Activated T-helper 9 cell treated with anti-CD3 and anti-CD28 coated beads, Interleukin-2, amount 50 U/mL, for 16 hours (primary cell): ENCODE measurements around the gene ORAI3.

Experiments used
- DNase-seq: peaks from one replicate; pipeline ENCODE4 v3.0.0-alpha.2; 2020; ENCODE audit warnings: low read depth

ORAI3 gene

GRCh38 chr16:30947859-30948666 lies 805 bp upstream of the ORAI3 start:
- DNase-seq, result no peak

GRCh38 chr16:30949650-30950515 lies 1.0 kb downstream of the ORAI3 start:
- no peak for DNase-seq

- DNase-seq, result no peak
These were observed 1.7 kb downstream of the ORAI3 start for GRCh38 chr16:30950516-30951065.

- no peak for DNase-seq
These were observed 2.3 kb downstream of the ORAI3 start for GRCh38 chr16:30951193-30951592.

- DNase-seq, result no peak
These were observed 2.9 kb downstream of the ORAI3 start for GRCh38 chr16:30951750-30952149.

- DNase-seq, result no peak
These were observed 4.2 kb downstream of the ORAI3 start for GRCh38 chr16:30953111-30953510.

- DNase-seq, result peak; percentile 43
These were observed 4.8 kb downstream of the ORAI3 start for GRCh38 chr16:30953511-30954124.

- DNase-seq, result no peak
These were observed 6.1 kb downstream of the ORAI3 start for GRCh38 chr16:30954993-30955392.

- DNase-seq, result peak; percentile 85
These were observed 8.0 kb downstream of the ORAI3 start for GRCh38 chr16:30956601-30957455.

- peak; percentile 93 for DNase-seq
These were observed 8.7 kb downstream of the ORAI3 start, which contains the start of gene SETD1A for GRCh38 chr16:30957456-30958174. Gene SETD1A, plus strand, starts transcription at chr16:30957754. Its CDS starts 978 bp downstream, at chr16:30958732.

- no peak for DNase-seq
These were observed 9.6 kb downstream of the ORAI3 start for GRCh38 chr16:30958175-30959079.

GRCh38 chr16:30961384-30961783 lies 12.5 kb downstream of the ORAI3 start:
- DNase-seq, result no peak

- no peak for DNase-seq
These were observed 15.2 kb downstream of the ORAI3 start for GRCh38 chr16:30963925-30964511.

GRCh38 chr16:30964574-30965226 lies 15.8 kb downstream of the ORAI3 start:
- DNase-seq, result no peak

- DNase-seq, result no peak
These were observed 16.6 kb downstream of the ORAI3 start for GRCh38 chr16:30965436-30965835.

- no peak for DNase-seq
These were observed 17.3 kb downstream of the ORAI3 start for GRCh38 chr16:30966033-30966619.

GRCh38 chr16:30967795-30968194 lies 18.9 kb downstream of the ORAI3 start:
- no peak for DNase-seq

GRCh38 chr16:30969246-30969842 lies 20.5 kb downstream of the ORAI3 start:
- DNase-seq, result no peak
